PC-9 (cell line): Measurements from ENCODE around the gene MSN.

Experiments
- EZH2 ChIP-seq: fragments of 200-600 bp; sonication (generic); IDR thresholded peaks from 2 replicates; pipeline ENCODE4 v1.8.0; 2017; ENCODE audit warnings: antibody characterized with exemption, low read depth
- TF ChIP-seq, protein P1 (sequence below): fragments of 200-600 bp; sonication (generic); conservative IDR thresholded peaks from 2 replicates; pipeline ENCODE4 v1.6.1; 2017; ENCODE audit warnings: mixed run types, antibody characterized with exemption, mild to moderate bottlenecking, moderate library complexity

- TF ChIP-seq EZH2: no peak
- TF ChIP-seq, protein P1, sequence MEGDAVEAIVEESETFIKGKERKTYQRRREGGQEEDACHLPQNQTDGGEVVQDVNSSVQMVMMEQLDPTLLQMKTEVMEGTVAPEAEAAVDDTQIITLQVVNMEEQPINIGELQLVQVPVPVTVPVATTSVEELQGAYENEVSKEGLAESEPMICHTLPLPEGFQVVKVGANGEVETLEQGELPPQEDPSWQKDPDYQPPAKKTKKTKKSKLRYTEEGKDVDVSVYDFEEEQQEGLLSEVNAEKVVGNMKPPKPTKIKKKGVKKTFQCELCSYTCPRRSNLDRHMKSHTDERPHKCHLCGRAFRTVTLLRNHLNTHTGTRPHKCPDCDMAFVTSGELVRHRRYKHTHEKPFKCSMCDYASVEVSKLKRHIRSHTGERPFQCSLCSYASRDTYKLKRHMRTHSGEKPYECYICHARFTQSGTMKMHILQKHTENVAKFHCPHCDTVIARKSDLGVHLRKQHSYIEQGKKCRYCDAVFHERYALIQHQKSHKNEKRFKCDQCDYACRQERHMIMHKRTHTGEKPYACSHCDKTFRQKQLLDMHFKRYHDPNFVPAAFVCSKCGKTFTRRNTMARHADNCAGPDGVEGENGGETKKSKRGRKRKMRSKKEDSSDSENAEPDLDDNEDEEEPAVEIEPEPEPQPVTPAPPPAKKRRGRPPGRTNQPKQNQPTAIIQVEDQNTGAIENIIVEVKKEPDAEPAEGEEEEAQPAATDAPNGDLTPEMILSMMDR: no peak
Measured at GRCh38 chrX:65720381-65720964, 53.0 kb downstream of the MSN start.
